Measurements from ENCODE around the gene SKIL. TPM values are rescaled to one million over a fixed set of nuclear protein-coding genes. Genes with fewer than 3 reads are reported as not detected.

The SKIL gene
- total RNA-seq, 1 donor from 2014 or later = 35.7 TPM

GRCh38 chr3:170346481-170347392, 10.8 kb upstream of the SKIL start:
- TF ChIP-seq CTCF (conservative IDR thresholded peaks at IDR 0.05) = no peak
- Mint-ChIP-seq H3K27me3 (no peaks in the 10 kb centered on the region), H3K36me3 (no peaks in the 10 kb centered on the region)

GRCh38 chr3:170350515-170351413, 6.8 kb upstream of the SKIL start:
- Mint-ChIP-seq H3K36me3 (no peaks in the 10 kb centered on the region), H3K4me3 (no peak overlapping the region), H3K4me1 (ENCODE audit: unreplicated experiment) (peaks cover 18% of the 10 kb centered on the region), H3K27me3 (no peaks in the 10 kb centered on the region), H3K27ac (no peak overlapping the region), H3K9me3 (no peaks in the 10 kb centered on the region)
- TF ChIP-seq CTCF (conservative IDR thresholded peaks at IDR 0.05) = no peak
- no peak for DNase-seq (ENCODE audit: extremely low spot score, unreplicated experiment)

More at GRCh38 chr3:170346481-170347392, 10.8 kb upstream of the SKIL start:
- no peak for DNase-seq (ENCODE audit: extremely low spot score, unreplicated experiment)
- Mint-ChIP-seq H3K9me3 (no peaks in the 10 kb centered on the region), H3K4me1 (ENCODE audit: unreplicated experiment) (peaks cover 9% of the 10 kb centered on the region), H3K27ac (no peak overlapping the region), H3K4me3 (no peak overlapping the region)

- DNase-seq (ENCODE audit: extremely low spot score, unreplicated experiment) = no peak
- Mint-ChIP-seq H3K27ac (no peak overlapping the region), H3K9me3 (no peaks in the 10 kb centered on the region), H3K36me3 (no peaks in the 10 kb centered on the region), H3K4me3 (no peak overlapping the region), H3K27me3 (no peaks in the 10 kb centered on the region), H3K4me1 (ENCODE audit: unreplicated experiment) (peaks cover 25% of the 10 kb centered on the region)
- TF ChIP-seq CTCF (conservative IDR thresholded peaks at IDR 0.05) = no peak
These were observed 4.6 kb upstream of the SKIL start for GRCh38 chr3:170352936-170353335.

GRCh38 chr3:170353485-170353884, 4.0 kb upstream of the SKIL start:
- Mint-ChIP-seq H3K27me3 (no peaks in the 10 kb centered on the region), H3K4me1 (ENCODE audit: unreplicated experiment) (peaks cover 26% of the 10 kb centered on the region), H3K4me3 (no peak overlapping the region), H3K9me3 (no peaks in the 10 kb centered on the region), H3K36me3 (no peaks in the 10 kb centered on the region), H3K27ac (no peak overlapping the region)
- no peak for TF ChIP-seq CTCF (conservative IDR thresholded peaks at IDR 0.05)
- DNase-seq (ENCODE audit: extremely low spot score, unreplicated experiment) = no peak

GRCh38 chr3:170354760-170355159, 2.8 kb upstream of the SKIL start:
- H3K27me3 Mint-ChIP-seq = no peaks in the 10 kb centered on the region
- peaks cover 30% of the 10 kb centered on the region for H3K4me1 Mint-ChIP-seq (ENCODE audit: unreplicated experiment)
- no peak overlapping the region for H3K27ac Mint-ChIP-seq
- no peak for TF ChIP-seq CTCF (conservative IDR thresholded peaks at IDR 0.05)
- no peak overlapping the region for H3K4me3 Mint-ChIP-seq
- H3K9me3 Mint-ChIP-seq = no peaks in the 10 kb centered on the region
- no peak for DNase-seq (ENCODE audit: extremely low spot score, unreplicated experiment)
- H3K36me3 Mint-ChIP-seq = no peaks in the 10 kb centered on the region

Data from type B pancreatic cell (in vitro differentiated cells).